K562 (cell line): Measurements from ENCODE around the gene SRCAP. TPM values are rescaled to one million over a fixed set of nuclear protein-coding genes. Genes with fewer than 3 reads are reported as not detected.

ENCODE experiments used
- ATAC-seq: fragments of 200-7000 bp; cut with Tn5 transposase; 3 replicates; pipeline ENCODE4 v1.9.1; 2020; ENCODE audit warnings: moderate library complexity
- BruUV-seq: library from RNA; stranded (reverse); fragments of 400-500 nt; replicated peaks from 2 replicates; lab custom pipeline; 2021; lab: Mats Ljungman, UMichigan
- CTCF ChIA-PET: fragments of 300-600 bp; formaldehyde crosslinking; extraction: SDS; loops from one replicate; lab custom pipeline; 2021; ENCODE audit warnings: low intra/inter-chr PET ratio; lab: Yijun Ruan, JAX
- POLR2A ChIA-PET: fragments of 300-600, 350-650 bp; sonication (Branson Sonifier 250); formaldehyde crosslinking; extraction: SDS; loops from one replicate; lab custom pipeline; 2021; ENCODE audit warnings: antibody characterized with exemption, inconsistent platforms; lab: Yijun Ruan, JAX
- DNase-seq, 4 experiments: peaks; one replicate each; pipeline versions ENCODE4 v3.0.0 to v3.0.0-alpha.2; 2011 to 2018; ENCODE audit warnings: low spot score in 3 of 4, mixed read lengths in 3 of 4; ENCODE audit errors: extremely low read depth in 1 of 4
- FAIRE-seq: peaks from 2 replicates; lab custom pipeline; 2011; peaks lifted over from hg19 to GRCh38; lab: Jason Lieb, UNC
- H2AFZ ChIP-seq: 2 replicates; pipeline ENCODE4 v1.6.0; 2011; ENCODE audit warnings: low read depth, low read length, control low read depth, inconsistent platforms
- H3K27ac ChIP-seq: fragments of 200-600 bp; 3 replicates; pipeline ENCODE4 v1.8.0; 2011; ENCODE audit warnings: low read depth, mild to moderate bottlenecking, control low read depth, inconsistent platforms, low read length, moderate library complexity, mixed read lengths; ENCODE audit errors: extremely low read depth
- H3K27me3 ChIP-seq, 2 experiments: fragments of 300-600 bp in 1 of 2; 2 replicates in 1 of 2; 3 replicates in 1 of 2; pipeline versions ENCODE4 v1.6.0 to v1.8.0; 2011; ENCODE audit warnings: inconsistent platforms in 2 of 2, low read length in 2 of 2, mild to moderate bottlenecking in 1 of 2, mixed read lengths in 1 of 2, moderate library complexity in 1 of 2; ENCODE audit not compliant: control insufficient read depth in 2 of 2, insufficient read depth in 2 of 2
- H3K36me3 ChIP-seq: fragments of 300-600 bp; 3 replicates; pipeline ENCODE4 v1.8.0; 2011; ENCODE audit warnings: mild to moderate bottlenecking, low read length, inconsistent platforms; ENCODE audit not compliant: control insufficient read depth, insufficient read depth
- H3K4me1 ChIP-seq, 2 experiments: fragments of 200-600 bp in 1 of 2; replicated peaks in 1 of 2; 2 replicates in 1 of 2; 3 replicates in 1 of 2; pipeline versions ENCODE4 v1.5.1 to v1.8.0; 2011; ENCODE audit warnings: inconsistent platforms in 2 of 2, low read length in 2 of 2, mild to moderate bottlenecking in 1 of 2, mixed read lengths in 1 of 2, moderate library complexity in 1 of 2; ENCODE audit not compliant: control insufficient read depth in 2 of 2, insufficient read depth in 2 of 2
- H3K4me2 ChIP-seq: 2 replicates; pipeline ENCODE4 v1.6.1; 2011; ENCODE audit warnings: low read length, control low read depth, inconsistent platforms, mixed read lengths; ENCODE audit not compliant: insufficient read depth
- H3K4me3 ChIP-seq: fragments of 200-600 bp; sonication (generic), shearing (Covaris generic); 2 replicates; pipeline ENCODE4 v1.5.1; 2016; ENCODE audit warnings: control low read depth, inconsistent platforms
- H3K79me2 ChIP-seq: fragments of 200-600 bp; 3 replicates; pipeline ENCODE4 v1.8.0; 2011; ENCODE audit warnings: low read length, inconsistent platforms; ENCODE audit not compliant: control insufficient read depth, insufficient read depth
- H3K9ac ChIP-seq, 2 experiments: 2 replicates each; pipeline versions ENCODE4 v1.6.0 to v1.6.1; 2011; ENCODE audit warnings: low read depth in 2 of 2, low read length in 2 of 2, control low read depth in 1 of 2, inconsistent platforms in 1 of 2, mild to moderate bottlenecking in 1 of 2, mixed read lengths in 1 of 2; ENCODE audit not compliant: insufficient read depth in 1 of 2
- H3K9me1 ChIP-seq: one replicate; pipeline ENCODE4 v1.6.0; 2011; ENCODE audit warnings: inconsistent platforms, mild to moderate bottlenecking, low read length, moderate library complexity; ENCODE audit not compliant: control insufficient read depth, insufficient read depth
- H3K9me3 ChIP-seq: replicated peaks from 2 replicates; pipeline ENCODE4 v1.5.1; 2011; ENCODE audit warnings: low read depth, low read length, inconsistent platforms; ENCODE audit not compliant: control insufficient read depth, insufficient read depth
- H4K20me1 ChIP-seq: replicated peaks from 2 replicates; pipeline ENCODE4 v1.6.1; 2011; ENCODE audit warnings: low read length, inconsistent platforms, mixed read lengths; ENCODE audit not compliant: control insufficient read depth, insufficient read depth
- CREM ChIP-seq: IDR thresholded peaks from 2 replicates; pipeline ENCODE4 v1.6.1; 2014; ENCODE audit warnings: antibody characterized with exemption, low read depth
- FOXK2 ChIP-seq, 2 experiments: fragments of 450-650 bp; IDR thresholded peaks in 1 of 2; conservative IDR thresholded peaks in 1 of 2; 2 replicates each; pipeline ENCODE4 v1.6.1; 2016; ENCODE audit warnings: low read depth in 2 of 2, mild to moderate bottlenecking in 1 of 2
- KLF10 ChIP-seq: fragments of 250-450 bp; sonication (Bioruptor Pico); IDR thresholded peaks from 2 replicates; pipeline ENCODE4 v1.6.1; 2021; ENCODE audit warnings: matching md5 sums
- MTF1 ChIP-seq: fragments of 250-450 bp; sonication (Bioruptor Pico); IDR thresholded peaks from 2 replicates; pipeline ENCODE4 v1.9.0; 2021; ENCODE audit warnings: moderate library complexity, mild to moderate bottlenecking, inconsistent platforms, borderline replicate concordance
- NR3C1 ChIP-seq: sonication (generic); formaldehyde crosslinking; IDR thresholded peaks from 2 replicates; pipeline ENCODE4 v1.8.1; 2022; ENCODE audit warnings: missing genetic modification reagents
- POLR2G ChIP-seq: fragments of 200-400 bp; formaldehyde crosslinking; IDR thresholded peaks from 2 replicates; pipeline ENCODE4 v1.6.1; 2017; ENCODE audit warnings: low read depth, mild to moderate bottlenecking, antibody characterized with exemption, low read length, moderate library complexity
- RBFOX2 ChIP-seq: fragments of 200-400 bp; formaldehyde crosslinking; IDR thresholded peaks from 2 replicates; pipeline ENCODE4 v1.6.1; 2017; ENCODE audit warnings: low read depth, mild to moderate bottlenecking, low read length, moderate library complexity
- STAT5A ChIP-seq: IDR thresholded peaks from 2 replicates; pipeline ENCODE4 v1.6.1; 2012; ENCODE audit warnings: low read length, inconsistent platforms, borderline replicate concordance
- TCF7 ChIP-seq: sonication (generic); IDR thresholded peaks from 2 replicates; pipeline ENCODE4 v1.6.1; 2016; ENCODE audit warnings: antibody characterized with exemption, borderline replicate concordance
- XRCC3 ChIP-seq: fragments of 450-650 bp; IDR thresholded peaks from 2 replicates; pipeline ENCODE4 v1.6.1; 2017; ENCODE audit warnings: mild to moderate bottlenecking, moderate library complexity
- ZSCAN32 ChIP-seq: fragments of 450-650 bp; formaldehyde crosslinking; IDR thresholded peaks from 2 replicates; pipeline ENCODE4 v1.4.0; 2020; ENCODE audit warnings: mild to moderate bottlenecking, moderate library complexity
- WGBS: fragments of 100-300 bp; shearing (Covaris generic); methylation state at CpG from one replicate; pipeline ENCODE4 v1.1.6; 2016; ENCODE audit warnings: low coverage, mixed read lengths; ENCODE audit not compliant: insufficient coverage; ENCODE audit errors: missing lambda C conversion rate; 5-methylcytosine and 5-hydroxymethylcytosine counted together
- in situ Hi-C: fragments of 300-500 bp; cut with MboI; formaldehyde crosslinking; loops from 4 replicates; pipeline ENCODE4 v1.15.0; 2018; ENCODE audit warnings: inconsistent platforms, mixed read lengths
- intact Hi-C: fragments of 100-400 bp; cut with micrococcal nuclease; formaldehyde crosslinking; loops from 2 replicates; pipeline ENCODE4 v1.14.2; 2022
- polyA plus RNA-seq, 8 experiments: library from polyadenylated mRNA; depleted of rRNA in 4 of 8; stranded (reverse) in 5 of 8; unstranded in 3 of 8; fragments of >200 nt; fragmentation: Nextera tagmentation in 2 of 8; fragmentation: Illumina TruSeq in 1 of 8; extraction: Ambion mirVana in 2 of 8; extraction: Trizol in 1 of 8; gene quantifications; 2 replicates each; pipeline versions ENCODE4 v1.2.1 to v1.2.3, GENCODE V29; 2011 to 2014; ENCODE audit warnings: inconsistent platforms in 1 of 8, missing spikeins in 1 of 8
- total RNA-seq, 7 experiments: library from RNA; depleted of rRNA in 6 of 7; stranded (reverse); fragments of >200 nt in 6 of 7; fragmentation: Illumina TruSeq in 2 of 7; extraction: Trizol in 2 of 7; gene quantifications; 2 replicates each; pipeline versions ENCODE4 v1.2.1 to v1.2.3, GENCODE V29; 2011 to 2021; ENCODE audit warnings: low replicate concordance in 1 of 7
- TF ChIP-seq, protein P1 (sequence below), 2 experiments: fragments of 250-450 bp in 1 of 2; fragments of 450-650 bp in 1 of 2; sonication (Bioruptor Pico) in 1 of 2; IDR thresholded peaks; 2 replicates each; pipeline versions ENCODE4 v1.6.1 to v1.8.0; 2016 to 2021; ENCODE audit warnings: mild to moderate bottlenecking in 2 of 2, moderate library complexity in 2 of 2, missing compliant biosample characterization in 1 of 2, missing genetic modification characterization in 1 of 2

SRCAP gene
- total and polyA plus RNA-seq, 9 of the 15 experiments (the other 6 are each of a cell fraction or from before 2014, with no cell fraction given), result 0.21 to 62.6 (median 5.8) TPM

DNA sequence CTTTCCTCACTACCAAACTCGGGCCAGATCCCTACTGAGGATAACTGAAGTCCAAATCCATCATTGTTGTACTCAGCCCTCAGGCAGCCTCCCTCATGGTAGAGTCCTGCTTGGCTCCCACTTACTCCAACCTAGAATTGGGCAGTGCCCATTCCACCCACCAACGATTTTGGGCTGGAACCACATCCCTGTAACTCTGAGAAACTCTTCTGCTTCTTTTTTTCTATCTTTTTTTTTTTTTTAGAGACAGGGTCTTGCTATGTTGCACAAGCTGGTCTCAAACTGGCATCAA lies 47.0 kb upstream of the SRCAP start (continued):
- TF ChIP-seq POLR2G, result no peak
- no peak for TF ChIP-seq CREM
- no peak for TF ChIP-seq ZSCAN32 (CRISPR knock-in tag)
- no peak for TF ChIP-seq NR3C1 (CRISPR knock-in tag)
- TF ChIP-seq MTF1 (CRISPR knock-in tag), result no peak
- TF ChIP-seq, protein P1, sequence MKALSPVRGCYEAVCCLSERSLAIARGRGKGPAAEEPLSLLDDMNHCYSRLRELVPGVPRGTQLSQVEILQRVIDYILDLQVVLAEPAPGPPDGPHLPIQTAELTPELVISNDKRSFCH (CRISPR knock-in tag; IDR thresholded peaks at IDR 0.05), result no peak
- TF ChIP-seq, protein P1 (tag; IDR thresholded peaks at IDR 0.05), result no peak
- no peak for TF ChIP-seq STAT5A

DNA sequence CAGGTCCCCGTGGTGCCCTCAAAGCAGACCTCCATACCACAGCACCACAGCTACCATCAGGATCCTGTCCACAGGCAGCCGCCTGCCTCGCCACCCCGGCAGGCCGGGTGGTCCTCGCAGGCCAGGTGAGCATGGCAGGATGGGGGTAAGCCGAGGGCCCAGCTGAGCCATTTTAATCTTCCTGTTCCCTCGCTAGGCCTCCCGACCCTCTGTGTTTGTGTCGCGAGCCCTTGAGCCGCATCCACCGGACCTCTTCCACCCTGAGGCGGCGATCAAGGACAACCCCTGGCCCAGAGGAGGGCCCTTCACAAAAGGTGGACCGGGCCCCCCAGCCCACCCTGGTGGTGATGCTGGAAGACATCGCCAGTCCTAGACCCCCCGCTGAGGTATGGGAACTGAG lies 46.3 kb upstream of the SRCAP start:
- DNase-seq, result no peak
- no peak for ATAC-seq
- H3K27ac ChIP-seq, result no peak overlapping the region
- peaks cover 18% of the 10 kb centered on the region for H3K79me2 ChIP-seq
- peaks cover 48% of the 10 kb centered on the region for H3K36me3 ChIP-seq
- H3K4me3 ChIP-seq, result no peak overlapping the region
- H4K20me1 ChIP-seq, result no peaks in the 10 kb centered on the region
- FAIRE-seq, result no peak
- H2AFZ ChIP-seq, result no peak overlapping the region
- POLR2A ChIA-PET, result interaction anchor here (0.6 to 0.7 kb wide), 2 partner anchors 243 to 256 kb away, joined by 3 read pairs; no protein-coding TSS in a partner anchor
- H3K4me2 ChIP-seq, result peak overlapping the region; percentile 81; the same call in 1 of the 2 replicates
- no peaks in the 10 kb centered on the region; the same call in 1 of the 2 replicates for H3K9me3 ChIP-seq
- H3K4me1 ChIP-seq, result peaks cover 19 to 49% of the 10 kb centered on the region in 2 experiments; a peak in 4 of 5 replicates
- H3K27me3 ChIP-seq, result no peaks in the 10 kb centered on the region
- 97% methylated on average over 14 of the region's 18 CpGs for WGBS
- in situ Hi-C loops, result no loop called here
- H3K9me1 ChIP-seq, result no peaks in the 10 kb centered on the region
- peak overlapping the region; percentile 98 to 100; a peak in 3 of 4 replicates for H3K9ac ChIP-seq
- no TSS peak for BruUV-seq
- CTCF ChIA-PET, result no interaction called here
- no peak for TF ChIP-seq FOXK2 (conservative IDR thresholded peaks at IDR 0.05 in 1 of 2, IDR thresholded peaks at IDR 0.05 in 1 of 2; ENCODE audit: low read depth in 2 of 2)
- TF ChIP-seq XRCC3, result no peak
- TF ChIP-seq KLF10 (CRISPR knock-in tag), result no peak
- TF ChIP-seq TCF7, result no peak
- peak; percentile 13; the same call in 1 of the 2 replicates for TF ChIP-seq RBFOX2
- intact Hi-C loops, result loop anchor here (10.0 kb wide), 3 partner anchors 162 to 588 kb away; partner anchors contain the start of genes ALDOA, TBX6 and YPEL3
